ENCODE results near the gene SMG7. TPM values are rescaled to one million over a fixed set of nuclear protein-coding genes. Genes with fewer than 3 reads are reported as not detected.
"Not testable (repeated sequence)": the region's sequence is repeated elsewhere in the genome, so short reads cannot be mapped to it uniquely, and the experiment has no call there.

SMG7 gene
- total RNA-seq: 70.0 TPM

DNA sequence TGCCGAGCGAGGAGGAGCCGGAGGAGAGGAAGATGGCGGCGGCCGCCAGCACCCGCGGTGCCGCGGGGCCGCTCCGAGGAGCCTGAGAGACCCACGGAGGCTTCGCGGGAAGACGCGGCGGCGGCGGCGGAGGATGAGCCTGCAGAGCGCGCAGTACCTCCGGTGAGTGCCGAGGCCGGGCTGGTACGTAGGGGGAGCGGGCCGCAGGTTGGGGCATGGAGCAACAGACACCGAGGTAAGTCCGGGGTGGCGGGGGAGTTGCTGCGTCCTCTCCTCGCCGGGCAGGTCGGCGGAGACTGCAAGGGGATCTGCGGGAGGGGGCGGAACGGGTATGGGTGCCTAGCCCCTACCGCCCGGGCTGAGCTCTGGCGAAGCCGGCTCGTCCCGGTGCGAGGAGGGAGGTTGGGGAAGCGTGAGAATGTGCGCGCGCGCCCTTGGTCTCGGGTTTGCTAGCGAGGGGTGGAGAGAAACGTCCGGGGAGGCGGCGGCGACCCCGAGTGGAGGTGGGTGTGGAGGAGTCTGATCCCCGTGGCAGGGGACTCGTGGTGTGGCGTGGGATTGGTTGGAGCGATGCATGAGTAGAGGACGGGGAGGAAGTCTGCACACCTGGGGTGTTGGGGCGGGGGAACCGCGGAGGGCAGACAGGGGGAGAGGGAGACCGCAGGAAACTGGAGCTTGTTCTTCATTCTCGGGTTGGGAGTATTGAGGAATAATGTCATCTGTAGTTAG lies at the start of gene SMG7:
Gene SMG7 (plus strand): TSS at position 12 of the 729 bp plus-strand sequence. CDS start 122 bp downstream, at position 134.
- peak; percentile 19 for DNase-seq (ENCODE audit: low spot score)

DNA sequence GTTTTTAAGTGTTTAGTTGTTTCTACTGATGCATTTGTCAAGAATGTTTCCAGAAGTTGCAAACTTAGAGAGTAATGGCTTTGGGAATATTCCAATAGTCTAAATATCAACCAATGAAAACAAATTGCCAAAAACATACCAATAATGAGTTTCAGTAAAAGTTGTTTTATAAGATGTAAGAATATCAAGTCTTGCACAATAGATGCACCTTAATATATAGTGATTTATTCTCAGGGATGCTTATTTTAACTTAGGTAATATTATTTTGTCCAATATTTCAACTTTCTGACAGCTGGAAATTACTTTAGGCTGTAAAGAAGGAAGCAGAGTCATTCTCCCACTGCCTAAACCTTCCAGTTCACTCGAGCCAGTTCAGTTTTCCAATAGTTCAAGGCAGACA lies 48.8 kb upstream of the SMG7 start:
- no peak for DNase-seq (ENCODE audit: low spot score)

DNA sequence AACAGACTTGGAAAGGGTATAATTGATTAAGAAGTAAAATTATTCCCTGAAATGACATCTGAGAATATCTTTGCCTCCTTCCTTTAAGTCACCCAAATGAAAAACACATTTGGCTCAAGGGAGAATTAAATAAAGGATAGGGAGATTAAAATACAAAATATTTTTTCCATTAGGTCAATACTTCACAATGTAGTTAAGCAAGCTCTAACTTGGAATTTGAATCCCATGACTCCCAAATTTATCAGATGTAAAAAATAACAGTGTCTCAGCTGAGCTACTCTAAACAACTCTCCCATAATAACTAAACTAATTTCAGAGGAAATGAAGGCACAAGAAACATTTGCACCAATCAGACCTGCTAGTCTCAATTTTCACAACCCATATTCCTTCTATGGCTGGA lies 47.6 kb upstream of the SMG7 start:
- no peak for DNase-seq (ENCODE audit: low spot score)

- DNase-seq (ENCODE audit: low spot score): not testable (repeated sequence)
Measured at GRCh38 chr1:183427591-183427990, 44.7 kb upstream of the SMG7 start.

DNA sequence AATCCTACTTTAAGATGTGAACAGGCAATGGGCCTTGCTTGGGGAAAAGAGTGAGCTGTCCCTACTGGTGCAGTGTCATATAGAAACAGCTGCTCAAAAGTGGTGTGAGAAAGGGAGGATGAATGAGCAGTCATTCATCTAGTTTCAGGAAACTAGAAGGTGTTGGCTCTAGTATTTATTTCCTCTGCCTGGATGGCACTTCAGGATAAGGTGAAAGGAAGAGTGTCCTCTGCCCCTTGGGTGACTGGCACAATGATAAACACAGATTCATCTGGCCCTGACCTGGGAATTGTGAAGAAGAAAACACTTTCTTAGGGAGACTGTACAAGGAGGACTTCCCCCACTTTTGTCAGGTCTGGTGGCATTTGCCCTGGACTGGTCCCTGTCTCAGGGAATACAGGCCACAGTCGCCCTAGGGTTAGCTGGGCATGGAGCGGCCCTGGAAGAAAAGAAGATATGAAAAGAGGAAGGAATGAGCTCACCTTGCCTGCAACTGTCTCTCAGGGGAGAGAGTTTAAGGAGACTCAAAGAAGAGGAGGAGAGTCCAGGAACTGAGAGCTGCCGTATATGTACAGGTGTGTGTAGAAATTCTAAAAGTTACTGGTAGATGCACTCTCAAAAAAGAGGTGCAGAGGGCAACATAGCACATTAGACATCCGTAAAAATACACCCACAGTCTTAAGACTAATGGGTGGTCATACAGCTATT lies 40.3 kb upstream of the SMG7 start:
- no peak for DNase-seq (ENCODE audit: low spot score)

GRCh38 chr1:183432548-183432875 lies 39.8 kb upstream of the SMG7 start:
- DNase-seq (ENCODE audit: low spot score): no peak

DNA sequence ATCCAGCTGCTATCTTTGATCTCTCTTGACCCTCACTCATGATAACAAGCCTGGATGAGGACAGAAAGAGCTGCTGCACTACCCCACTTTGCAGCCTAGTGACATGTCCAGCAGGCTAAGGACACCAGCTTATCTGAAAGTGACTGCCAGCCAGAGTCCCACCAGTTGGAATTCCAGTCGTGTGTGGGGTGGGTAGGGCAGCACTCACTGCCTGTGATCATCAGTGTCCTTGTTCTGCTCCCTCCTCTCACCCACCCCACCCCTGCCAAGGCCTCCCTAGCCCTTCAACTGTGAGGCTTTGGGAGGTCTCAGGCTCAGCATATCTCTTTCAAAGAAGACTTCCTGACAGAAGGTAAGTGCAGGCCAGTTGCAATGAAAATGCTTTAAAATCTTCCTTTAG lies 38.6 kb upstream of the SMG7 start:
- no peak for DNase-seq (ENCODE audit: low spot score)

- DNase-seq (ENCODE audit: low spot score): no peak
Measured at GRCh38 chr1:183435497-183435896, 36.8 kb upstream of the SMG7 start.

DNA sequence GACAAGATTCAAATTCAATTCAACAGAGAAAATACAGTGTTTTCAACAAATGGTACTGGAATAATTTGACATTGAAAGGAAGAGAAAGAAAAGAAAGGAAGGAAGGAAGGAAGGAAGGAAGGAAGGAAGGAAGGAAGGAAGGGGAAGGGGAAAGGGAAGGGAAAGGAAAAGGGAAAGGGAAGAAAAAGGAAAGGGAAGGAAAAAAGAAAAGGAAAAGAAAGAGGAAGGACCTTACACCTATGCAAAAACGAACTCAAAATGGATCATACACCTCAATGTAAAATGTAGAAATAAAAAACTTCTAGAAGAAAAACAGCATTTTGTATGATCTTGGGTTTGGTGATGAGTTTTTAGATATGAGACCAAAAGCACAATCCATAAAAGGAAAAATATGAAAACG lies 34.2 kb upstream of the SMG7 start:
- no peak for DNase-seq (ENCODE audit: low spot score)

GRCh38 chr1:183443011-183443410 lies 29.3 kb upstream of the SMG7 start:
- no peak for DNase-seq (ENCODE audit: low spot score)

DNA sequence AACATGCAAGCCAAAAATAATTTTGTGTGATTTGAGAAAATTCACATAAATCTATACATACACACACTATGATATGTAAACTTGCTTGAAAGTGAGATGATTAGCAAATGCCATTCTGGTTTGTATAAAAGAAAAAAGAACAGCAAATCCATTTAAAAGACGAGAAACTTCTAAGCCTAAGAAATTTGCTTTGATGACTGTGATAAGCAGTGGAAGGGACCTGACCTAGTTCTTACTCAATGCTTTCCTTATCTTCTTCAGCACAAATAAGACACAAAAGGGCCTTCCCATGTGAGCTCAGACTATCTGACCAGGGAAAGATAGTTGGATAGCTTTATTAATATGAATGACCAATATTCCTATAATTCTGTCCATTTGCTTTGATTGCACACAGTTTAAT lies 28.8 kb upstream of the SMG7 start:
- DNase-seq (ENCODE audit: low spot score): no peak

DNA sequence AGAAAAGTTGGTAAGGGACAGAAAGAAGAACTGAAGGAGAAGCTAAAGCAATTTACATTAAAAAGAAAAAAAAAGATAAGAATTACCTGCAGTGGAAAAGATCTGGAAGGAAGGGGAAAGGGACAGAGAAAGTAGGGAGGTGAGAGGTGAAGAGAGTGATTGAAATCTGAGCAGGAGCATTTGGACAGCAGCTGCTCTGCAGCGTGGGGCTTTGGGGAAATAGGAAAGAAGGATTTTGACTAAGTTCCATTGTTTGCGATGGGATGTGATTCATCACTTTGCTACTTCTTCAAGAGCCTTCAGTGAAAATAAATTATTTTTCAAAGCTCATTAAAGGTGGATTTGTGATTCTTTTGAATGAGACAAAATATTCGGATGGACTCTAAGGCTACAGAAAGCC lies 28.1 kb upstream of the SMG7 start:
- no peak for DNase-seq (ENCODE audit: low spot score)

GRCh38 chr1:183449223-183449770 lies 23.0 kb upstream of the SMG7 start:
- no peak for DNase-seq (ENCODE audit: low spot score)

- no peak for DNase-seq (ENCODE audit: low spot score)
Measured at GRCh38 chr1:183450093-183450492, 22.2 kb upstream of the SMG7 start.

DNA sequence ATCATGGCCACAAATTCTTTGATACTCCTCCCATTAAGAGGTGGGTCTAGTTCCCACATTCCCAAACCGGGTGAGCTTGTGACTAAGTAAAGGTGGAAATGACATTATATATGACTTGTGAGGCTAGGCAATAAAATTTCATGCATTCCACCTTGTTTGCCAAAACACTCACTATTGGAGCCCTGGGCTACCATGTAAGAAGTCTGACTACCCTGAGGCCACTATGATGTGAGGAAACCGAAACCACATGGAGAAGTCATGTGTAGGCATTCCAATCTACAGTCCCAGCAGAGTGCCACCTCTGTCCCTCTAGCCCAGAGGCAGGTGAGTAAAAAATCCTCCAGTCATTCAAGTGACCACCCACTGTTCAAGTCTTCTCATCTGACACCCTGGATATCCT lies 17.9 kb upstream of the SMG7 start:
- no peak for DNase-seq (ENCODE audit: low spot score)

GRCh38 chr1:183456826-183457225 lies 15.5 kb upstream of the SMG7 start:
- DNase-seq (ENCODE audit: low spot score): no peak

DNA sequence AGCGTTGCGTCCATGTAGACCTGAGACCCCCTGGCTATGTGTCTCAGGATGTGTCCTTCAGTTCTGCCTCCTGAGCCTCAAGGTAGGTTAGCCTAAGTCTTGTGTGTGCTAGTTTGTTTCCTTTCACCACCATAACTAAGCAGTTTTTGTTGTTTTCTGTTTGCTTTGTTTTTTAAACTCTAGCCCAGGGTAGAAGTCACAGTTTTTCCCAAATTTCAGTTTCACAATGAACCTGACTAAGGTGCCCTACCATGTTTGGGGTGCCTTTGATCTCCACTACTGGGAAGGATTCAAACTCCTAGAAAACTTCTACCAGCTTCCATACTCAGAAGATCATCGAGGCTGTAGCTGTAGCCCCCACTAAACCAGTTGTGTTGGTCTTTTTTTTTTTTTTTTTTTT lies 14.8 kb upstream of the SMG7 start:
- DNase-seq (ENCODE audit: low spot score): no peak

GRCh38 chr1:183460596-183460995 lies 11.7 kb upstream of the SMG7 start:
- no peak for DNase-seq (ENCODE audit: low spot score)

DNA sequence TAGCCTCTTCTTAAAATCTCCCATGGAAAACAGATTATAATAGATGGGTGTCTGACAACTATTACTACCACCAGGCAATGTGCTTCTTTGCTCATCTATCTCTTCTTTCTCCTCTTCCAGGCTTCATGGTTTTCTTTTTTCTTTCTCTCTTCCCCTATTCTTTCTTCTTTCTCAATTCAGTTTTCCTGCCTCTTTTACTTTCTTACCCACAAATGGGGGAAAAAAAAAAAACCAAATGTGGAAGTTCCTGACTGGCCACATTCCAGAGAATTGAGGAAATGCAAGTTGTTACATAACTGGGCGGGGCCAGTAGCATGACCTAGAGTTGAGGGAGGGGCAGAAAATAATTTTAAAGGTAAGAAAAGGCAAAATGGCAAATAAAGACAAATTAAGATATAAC lies 10.9 kb upstream of the SMG7 start:
- peak; percentile 10 for DNase-seq (ENCODE audit: low spot score)

DNA sequence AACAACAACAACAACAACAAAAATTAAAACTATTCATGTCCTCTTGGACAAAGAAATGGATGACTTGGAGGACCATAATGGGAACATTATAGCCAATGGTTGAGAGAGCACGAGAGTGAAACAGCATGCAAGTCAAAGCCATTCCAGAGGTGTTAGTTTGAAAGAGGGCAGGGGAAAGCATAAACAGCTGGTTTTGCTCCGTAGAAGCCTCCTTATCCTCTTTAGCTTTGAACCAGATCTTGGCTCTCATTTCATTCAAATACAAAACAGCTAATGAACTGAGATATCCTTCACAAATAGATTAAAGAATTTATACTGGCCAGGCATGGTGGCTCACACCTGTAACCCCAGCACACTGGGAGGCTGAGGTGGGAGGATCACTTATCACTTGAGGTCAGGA lies 8.7 kb upstream of the SMG7 start:
- no peak for DNase-seq (ENCODE audit: low spot score)

DNA sequence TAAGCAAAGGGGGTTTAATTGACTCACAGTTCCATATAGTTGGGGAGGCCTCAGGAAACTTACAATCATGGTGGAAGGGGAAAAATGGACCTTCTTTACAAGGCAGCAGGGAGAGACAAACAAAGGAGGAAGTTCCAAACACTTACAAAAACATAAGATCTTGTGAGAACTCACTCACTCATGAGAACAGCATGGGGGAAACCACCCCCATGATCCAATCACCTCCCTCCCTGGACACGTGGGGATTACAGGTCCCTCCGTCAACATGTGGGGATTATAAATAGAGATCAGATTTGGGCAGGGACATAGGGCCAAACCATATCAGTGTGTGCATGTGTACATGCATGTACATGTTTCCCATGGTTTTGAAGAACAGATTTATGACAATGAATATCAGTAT lies 5.5 kb upstream of the SMG7 start:
- no peak for DNase-seq (ENCODE audit: low spot score)

GRCh38 chr1:183467687-183468086 lies 4.6 kb upstream of the SMG7 start:
- DNase-seq (ENCODE audit: low spot score): no peak
